Ishikawa (cell line): Measurements from ENCODE around the gene THOC7.
A peak's percentile ranks its signal among the peaks of the same experiment; 100 is the strongest.

ENCODE experiments used
- CEBPB ChIP-seq: IDR thresholded peaks from 2 replicates; pipeline ENCODE4 v1.6.1; 2012
- EGR1 ChIP-seq: IDR thresholded peaks from 2 replicates; pipeline ENCODE4 v1.6.1; 2012
- EP300 ChIP-seq: IDR thresholded peaks from 2 replicates; pipeline ENCODE4 v1.6.1; 2012; ENCODE audit warnings: borderline replicate concordance
- NFIC ChIP-seq: IDR thresholded peaks from 2 replicates; pipeline ENCODE4 v1.6.1; 2012
- RAD21 ChIP-seq: IDR thresholded peaks from 2 replicates; pipeline ENCODE4 v1.6.1; 2012; ENCODE audit warnings: low read depth
- TAF1 ChIP-seq: IDR thresholded peaks from 2 replicates; pipeline ENCODE4 v1.6.1; 2012; ENCODE audit warnings: low read depth, mild to moderate bottlenecking
- TCF12 ChIP-seq: IDR thresholded peaks from 2 replicates; pipeline ENCODE4 v1.6.1; 2012; ENCODE audit warnings: low read depth
- TEAD4 ChIP-seq: IDR thresholded peaks from 2 replicates; pipeline ENCODE4 v1.6.1; 2012
- YY1 ChIP-seq: IDR thresholded peaks from 2 replicates; pipeline ENCODE4 v1.6.1; 2012; ENCODE audit warnings: low read depth
- ZBTB7A ChIP-seq: IDR thresholded peaks from 2 replicates; pipeline ENCODE4 v1.6.1; 2012; ENCODE audit warnings: low read depth
- TF ChIP-seq, protein P1 (sequence below): IDR thresholded peaks from 2 replicates; pipeline ENCODE4 v1.6.1; 2012
- TF ChIP-seq, protein P2 (sequence below): IDR thresholded peaks from 2 replicates; pipeline ENCODE4 v1.6.1; 2012; ENCODE audit warnings: low read depth, mild to moderate bottlenecking
- TF ChIP-seq, protein P3 (sequence below): IDR thresholded peaks from 2 replicates; pipeline ENCODE4 v1.6.1; 2012

DNA sequence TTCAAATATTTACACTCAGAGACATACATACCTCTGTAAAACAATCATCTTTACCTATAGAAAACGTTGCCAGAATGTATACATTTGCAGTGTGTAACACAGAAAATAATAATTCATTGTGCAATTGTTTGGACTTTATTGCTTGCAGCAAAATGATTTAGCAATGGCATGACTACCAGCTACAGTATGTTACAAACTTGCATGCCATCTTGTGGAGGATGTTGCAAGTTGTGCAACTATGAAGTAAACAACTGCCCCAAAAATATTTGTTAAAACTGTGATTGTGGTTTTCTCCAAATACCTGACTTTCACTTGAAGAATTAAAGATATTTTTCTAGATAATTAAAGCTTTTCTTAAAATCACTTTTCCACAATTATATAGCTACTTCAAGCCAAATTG is 71.6 kb downstream of the THOC7 start:
- no peak for TF ChIP-seq NFIC
- TF ChIP-seq, protein P1, sequence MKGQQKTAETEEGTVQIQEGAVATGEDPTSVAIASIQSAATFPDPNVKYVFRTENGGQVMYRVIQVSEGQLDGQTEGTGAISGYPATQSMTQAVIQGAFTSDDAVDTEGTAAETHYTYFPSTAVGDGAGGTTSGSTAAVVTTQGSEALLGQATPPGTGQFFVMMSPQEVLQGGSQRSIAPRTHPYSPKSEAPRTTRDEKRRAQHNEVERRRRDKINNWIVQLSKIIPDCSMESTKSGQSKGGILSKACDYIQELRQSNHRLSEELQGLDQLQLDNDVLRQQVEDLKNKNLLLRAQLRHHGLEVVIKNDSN, result no peak
- peak; percentile 27; the same call in 1 of the 2 replicates for TF ChIP-seq RAD21
- TF ChIP-seq EGR1, result no peak
- no peak for TF ChIP-seq TAF1
- TF ChIP-seq, protein P2, sequence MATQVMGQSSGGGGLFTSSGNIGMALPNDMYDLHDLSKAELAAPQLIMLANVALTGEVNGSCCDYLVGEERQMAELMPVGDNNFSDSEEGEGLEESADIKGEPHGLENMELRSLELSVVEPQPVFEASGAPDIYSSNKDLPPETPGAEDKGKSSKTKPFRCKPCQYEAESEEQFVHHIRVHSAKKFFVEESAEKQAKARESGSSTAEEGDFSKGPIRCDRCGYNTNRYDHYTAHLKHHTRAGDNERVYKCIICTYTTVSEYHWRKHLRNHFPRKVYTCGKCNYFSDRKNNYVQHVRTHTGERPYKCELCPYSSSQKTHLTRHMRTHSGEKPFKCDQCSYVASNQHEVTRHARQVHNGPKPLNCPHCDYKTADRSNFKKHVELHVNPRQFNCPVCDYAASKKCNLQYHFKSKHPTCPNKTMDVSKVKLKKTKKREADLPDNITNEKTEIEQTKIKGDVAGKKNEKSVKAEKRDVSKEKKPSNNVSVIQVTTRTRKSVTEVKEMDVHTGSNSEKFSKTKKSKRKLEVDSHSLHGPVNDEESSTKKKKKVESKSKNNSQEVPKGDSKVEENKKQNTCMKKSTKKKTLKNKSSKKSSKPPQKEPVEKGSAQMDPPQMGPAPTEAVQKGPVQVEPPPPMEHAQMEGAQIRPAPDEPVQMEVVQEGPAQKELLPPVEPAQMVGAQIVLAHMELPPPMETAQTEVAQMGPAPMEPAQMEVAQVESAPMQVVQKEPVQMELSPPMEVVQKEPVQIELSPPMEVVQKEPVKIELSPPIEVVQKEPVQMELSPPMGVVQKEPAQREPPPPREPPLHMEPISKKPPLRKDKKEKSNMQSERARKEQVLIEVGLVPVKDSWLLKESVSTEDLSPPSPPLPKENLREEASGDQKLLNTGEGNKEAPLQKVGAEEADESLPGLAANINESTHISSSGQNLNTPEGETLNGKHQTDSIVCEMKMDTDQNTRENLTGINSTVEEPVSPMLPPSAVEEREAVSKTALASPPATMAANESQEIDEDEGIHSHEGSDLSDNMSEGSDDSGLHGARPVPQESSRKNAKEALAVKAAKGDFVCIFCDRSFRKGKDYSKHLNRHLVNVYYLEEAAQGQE, result no peak
- TF ChIP-seq CEBPB, result no peak
- no peak for TF ChIP-seq TCF12
- TF ChIP-seq EP300, result no peak
- no peak for TF ChIP-seq TEAD4
- TF ChIP-seq ZBTB7A, result no peak
- TF ChIP-seq, protein P3, sequence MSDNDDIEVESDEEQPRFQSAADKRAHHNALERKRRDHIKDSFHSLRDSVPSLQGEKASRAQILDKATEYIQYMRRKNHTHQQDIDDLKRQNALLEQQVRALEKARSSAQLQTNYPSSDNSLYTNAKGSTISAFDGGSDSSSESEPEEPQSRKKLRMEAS, result no peak
- no peak for TF ChIP-seq YY1
